Psoas muscle (tissue), 8 donors: ENCODE measurements around the gene CCDC183. TPM values are rescaled to one million over a fixed set of nuclear protein-coding genes. Genes with fewer than 3 reads are reported as not detected.

Experiments
- ATAC-seq, 4 donors: fragments of 200-7000 bp; cut with Tn5 transposase; one replicate each; pipeline ENCODE4 v1.9.1; 2020; ENCODE audit warnings: moderate library complexity in 3 of 4, mild to moderate bottlenecking in 2 of 4
- DNase-seq, 2 donors: peaks; one replicate each; pipeline ENCODE4 v3.0.0-alpha.2; 2020
- H3K27ac ChIP-seq: fragments of 200-600 bp; one replicate; pipeline ENCODE4 v1.8.0; 2022
- H3K27me3 ChIP-seq, 3 donors: fragments of 200-600 bp in 1 of 3; one replicate each; pipeline versions ENCODE4 v1.6.1 to v1.8.0; 2013 to 2022; ENCODE audit warnings: low read length in 2 of 3, mild to moderate bottlenecking in 2 of 3, moderate library complexity in 1 of 3; ENCODE audit not compliant: insufficient read depth in 3 of 3
- H3K36me3 ChIP-seq, 2 donors: fragments of 200-600 bp in 1 of 2; one replicate each; pipeline versions ENCODE4 v1.6.1 to v1.8.0; 2013 to 2022; ENCODE audit warnings: low read depth in 1 of 2, mild to moderate bottlenecking in 1 of 2, moderate library complexity in 1 of 2; ENCODE audit not compliant: insufficient read depth in 1 of 2
- H3K4me1 ChIP-seq: fragments of 200-600 bp; one replicate; pipeline ENCODE4 v1.8.0; 2022
- H3K4me3 ChIP-seq: fragments of 200-600 bp; one replicate; pipeline ENCODE4 v1.8.0; 2022; ENCODE audit warnings: mild to moderate bottlenecking
- H3K9me3 ChIP-seq: fragments of 200-600 bp; one replicate; pipeline ENCODE4 v1.8.0; 2022
- WGBS, 3 donors: extraction: QIAGEN DNeasy Blood & Tissue Kit; methylation state at CpG; one replicate each; pipeline versions ENCODE4 v1.1.6 to v1.1.7; 2013; 5-methylcytosine and 5-hydroxymethylcytosine counted together
- intact Hi-C, 2 donors: fragments of 100-400 bp; cut with DNase I; formaldehyde crosslinking; loops; one replicate each; pipeline versions ENCODE4 v1.11.0 to v1.14.2; 2022
- polyA plus RNA-seq, 3 donors: library from polyadenylated mRNA; stranded (reverse); fragments of 200-250 nt; gene quantifications; one replicate each; pipeline ENCODE4 v1.2.3, GENCODE V29; 2013
- total RNA-seq, 4 donors: library from RNA; stranded (reverse); fragmentation: NEBNext Ultra II Directional in 2 of 4; extraction: Animal tissue kit (Norgen Biotek cat#: 25700) in 2 of 4; gene quantifications; one replicate each; pipeline versions ENCODE4 v1.2.1 to v1.2.4, GENCODE V29; 2021 to 2023
- TF ChIP-seq, protein P1 (sequence below): fragments of 200-600 bp; IDR thresholded peaks from one replicate; pipeline ENCODE4 v1.8.0; 2022; ENCODE audit warnings: antibody characterized with exemption
- donor health status: healthy with polysubstance abuse.
- donor health status: DM: no; HTN: no; CAD: no; lungs with moderate emphysema.
- donor health status: Bipolar disorder and iron deficiency.
- donor health status: healthy.
- donor health status: DM: yes; HTN: yes; CAD: no.
- donor health status: DM: no; HTN: no; CAD: no.
- donor health status: DM: no; HTN: no; CAD: no.
- donor health status: DM: yes; HTN: yes; CAD: no.

The CCDC183 gene
- total and polyA plus RNA-seq, 7 donors: 0.03 to 0.08 TPM; not detected in 5

GRCh38 chr9:136856541-136857141 lies 60.5 kb downstream of the CCDC183 start:
- TF ChIP-seq, protein P1, sequence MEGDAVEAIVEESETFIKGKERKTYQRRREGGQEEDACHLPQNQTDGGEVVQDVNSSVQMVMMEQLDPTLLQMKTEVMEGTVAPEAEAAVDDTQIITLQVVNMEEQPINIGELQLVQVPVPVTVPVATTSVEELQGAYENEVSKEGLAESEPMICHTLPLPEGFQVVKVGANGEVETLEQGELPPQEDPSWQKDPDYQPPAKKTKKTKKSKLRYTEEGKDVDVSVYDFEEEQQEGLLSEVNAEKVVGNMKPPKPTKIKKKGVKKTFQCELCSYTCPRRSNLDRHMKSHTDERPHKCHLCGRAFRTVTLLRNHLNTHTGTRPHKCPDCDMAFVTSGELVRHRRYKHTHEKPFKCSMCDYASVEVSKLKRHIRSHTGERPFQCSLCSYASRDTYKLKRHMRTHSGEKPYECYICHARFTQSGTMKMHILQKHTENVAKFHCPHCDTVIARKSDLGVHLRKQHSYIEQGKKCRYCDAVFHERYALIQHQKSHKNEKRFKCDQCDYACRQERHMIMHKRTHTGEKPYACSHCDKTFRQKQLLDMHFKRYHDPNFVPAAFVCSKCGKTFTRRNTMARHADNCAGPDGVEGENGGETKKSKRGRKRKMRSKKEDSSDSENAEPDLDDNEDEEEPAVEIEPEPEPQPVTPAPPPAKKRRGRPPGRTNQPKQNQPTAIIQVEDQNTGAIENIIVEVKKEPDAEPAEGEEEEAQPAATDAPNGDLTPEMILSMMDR: no peak
- Histone ChIP-seq H3K4me3 (no peak overlapping the region), H3K27ac (no peak overlapping the region), H3K27me3 (no peaks in the 10 kb centered on the region), H3K36me3 (peaks cover 0 to 19% of the 10 kb centered on the region in 2 donors), H3K4me1 (peaks cover 20% of the 10 kb centered on the region), H3K9me3 (no peaks in the 10 kb centered on the region)
- peak in 1 of 2 donors; percentile 52 for DNase-seq
- intact Hi-C loops: no loop called here
- ATAC-seq: no peak
- WGBS, 3 donors: 76 to 83% (median 81%) methylated on average over 14 of the region's 14 CpGs

- TF ChIP-seq, protein P1: no peak
- Histone ChIP-seq H3K4me3 (no peak overlapping the region), H3K27ac (no peak overlapping the region), H3K4me1 (peaks cover 15% of the 10 kb centered on the region), H3K9me3 (no peaks in the 10 kb centered on the region), H3K27me3 (no peaks in the 10 kb centered on the region), H3K36me3 (peaks cover 0 to 19% of the 10 kb centered on the region in 2 donors)
- WGBS, 3 donors: 79 to 81% (median 80%) methylated on average over 16 to 19 of the region's 19 CpGs
- no peak for ATAC-seq
- no peak for DNase-seq
- intact Hi-C loops: no loop called here
Observed at GRCh38 chr9:136857166-136857565, 61.0 kb downstream of the CCDC183 start.

Other genes with a start within 250 kb of the CCDC183 start
- 10 to 100 TPM; 47.0 to 55.3 (median 48.8) TPM for gene EGFL7, start 133.4 kb upstream of the CCDC183 start, total RNA-seq
- 10 to 100 TPM; 34.7 to 73.4 (median 48.4) TPM for gene EGFL7, start 133.4 kb upstream of the CCDC183 start, polyA plus RNA-seq
- 10 to 100 TPM; 15.5 to 46.3 (median 31.5) TPM for gene AGPAT2, start 108.9 kb upstream of the CCDC183 start, total RNA-seq
- 10 to 100 TPM; 25.9 to 66.5 (median 46.8) TPM for gene AGPAT2, start 108.9 kb upstream of the CCDC183 start, polyA plus RNA-seq
- 1 to 10 TPM; 1.4 to 2.7 (median 2.3) TPM for gene DIPK1B, start 83.8 kb upstream of the CCDC183 start, total RNA-seq
- gene DIPK1B, start 83.8 kb upstream of the CCDC183 start, polyA plus RNA-seq: 1 to 10 TPM; 2.2 to 5.3 (median 3.5) TPM
- gene LCN10, start 53.4 kb upstream of the CCDC183 start, total RNA-seq: 1 to 10 TPM in 3 of 4 donors, not detected in 1; 3.2 to 4.9 (median 4.1) TPM
- gene LCN10, start 53.4 kb upstream of the CCDC183 start, polyA plus RNA-seq: 1 to 10 TPM; 3.0 to 4.6 (median 4.0) TPM
- gene LCN6, start 47.8 kb upstream of the CCDC183 start, total RNA-seq: 10 to 100 TPM in 1 of 4 donors, 1 to 10 TPM in 2, under 1 TPM in 1; 0.44 to 14.7 (median 5.5) TPM
- gene LCN6, start 47.8 kb upstream of the CCDC183 start, polyA plus RNA-seq: 10 to 100 TPM; 10.7 to 15.0 (median 10.8) TPM
- 1 to 10 TPM in 1 of 4 donors, under 1 TPM in 2, not detected in 1; 0.44 to 1.5 (median 0.50) TPM for gene LCN8, start 38.1 kb upstream of the CCDC183 start, total RNA-seq
- gene LCN8, start 38.1 kb upstream of the CCDC183 start, polyA plus RNA-seq: under 1 TPM in 2 of 3 donors, not detected in 1; 0.16 to 0.17 TPM
- under 1 TPM in 1 of 4 donors, not detected in 3; 0.22 TPM for gene LCN15, start 31.8 kb upstream of the CCDC183 start, total RNA-seq
- 1 to 10 TPM in 1 of 3 donors, under 1 TPM in 1, not detected in 1; 0.14 to 1.4 TPM for gene LCN15, start 31.8 kb upstream of the CCDC183 start, polyA plus RNA-seq
- 10 to 100 TPM; 32.0 to 49.1 (median 45.9) TPM for gene TMEM141, start 5.0 kb upstream of the CCDC183 start, total RNA-seq
- gene TMEM141, start 5.0 kb upstream of the CCDC183 start, polyA plus RNA-seq: 10 to 100 TPM; 49.3 to 89.1 (median 65.1) TPM
- 10 to 100 TPM; 74.4 to 90.5 (median 88.3) TPM for gene RABL6, start 11.6 kb downstream of the CCDC183 start, total RNA-seq
- 10 to 100 TPM; 73.0 to 82.5 (median 75.4) TPM for gene RABL6, start 11.6 kb downstream of the CCDC183 start, polyA plus RNA-seq
- gene AJM1, start 46.1 kb downstream of the CCDC183 start, total RNA-seq: 1 to 10 TPM; 1.3 to 4.9 (median 3.5) TPM
- gene AJM1, start 46.1 kb downstream of the CCDC183 start, polyA plus RNA-seq: 1 to 10 TPM; 1.6 to 2.0 (median 1.7) TPM
- 100 to 1,000 TPM; 154 to 272 (median 220) TPM for gene PHPT1, start 53.1 kb downstream of the CCDC183 start, total RNA-seq
- gene PHPT1, start 53.1 kb downstream of the CCDC183 start, polyA plus RNA-seq: 100 to 1,000 TPM; 228 to 295 (median 288) TPM
- gene MAMDC4, start 56.0 kb downstream of the CCDC183 start, total RNA-seq: 1 to 10 TPM; 1.7 to 4.7 (median 3.1) TPM
- gene MAMDC4, start 56.0 kb downstream of the CCDC183 start, polyA plus RNA-seq: 1 to 10 TPM; 2.1 to 7.9 (median 2.4) TPM
- 100 to 1,000 TPM; 254 to 371 (median 331) TPM for gene EDF1, start 70.0 kb downstream of the CCDC183 start, total RNA-seq
- 100 to 1,000 TPM; 241 to 534 (median 365) TPM for gene EDF1, start 70.0 kb downstream of the CCDC183 start, polyA plus RNA-seq
- gene TRAF2, start 90.2 kb downstream of the CCDC183 start, total RNA-seq: 10 to 100 TPM in 2 of 4 donors, 1 to 10 TPM in 2; 5.4 to 13.2 (median 9.4) TPM
- 10 to 100 TPM in 2 of 3 donors, 1 to 10 TPM in 1; 8.6 to 15.9 (median 11.1) TPM for gene TRAF2, start 90.2 kb downstream of the CCDC183 start, polyA plus RNA-seq
- gene FBXW5, start 148.4 kb downstream of the CCDC183 start, total RNA-seq: 100 to 1,000 TPM; 135 to 236 (median 171) TPM
- 100 to 1,000 TPM; 202 to 261 (median 213) TPM for gene FBXW5, start 148.4 kb downstream of the CCDC183 start, polyA plus RNA-seq
- 1 to 10 TPM; 1.7 to 7.9 (median 5.9) TPM for gene C8G, start 148.9 kb downstream of the CCDC183 start, total RNA-seq
- 1 to 10 TPM; 3.4 to 6.0 (median 4.5) TPM for gene C8G, start 148.9 kb downstream of the CCDC183 start, polyA plus RNA-seq
- 1 to 10 TPM in 1 of 4 donors, under 1 TPM in 2, not detected in 1; 0.38 to 1.5 (median 0.48) TPM for gene LCN12, start 155.9 kb downstream of the CCDC183 start, total RNA-seq
- under 1 TPM; 0.06 to 0.17 (median 0.13) TPM for gene LCN12, start 155.9 kb downstream of the CCDC183 start, polyA plus RNA-seq
- 100 to 1,000 TPM in 1 of 4 donors, 10 to 100 TPM in 3; 23.3 to 130 (median 74.3) TPM for gene PTGDS, start 181.2 kb downstream of the CCDC183 start, total RNA-seq
- 10 to 100 TPM; 29.9 to 37.9 (median 37.8) TPM for gene PTGDS, start 181.2 kb downstream of the CCDC183 start, polyA plus RNA-seq
- gene LCNL1, start 186.7 kb downstream of the CCDC183 start, total RNA-seq: under 1 TPM; 0.10 to 0.79 (median 0.38) TPM
- under 1 TPM; 0.04 to 0.14 (median 0.06) TPM for gene LCNL1, start 186.7 kb downstream of the CCDC183 start, polyA plus RNA-seq
- 10 to 100 TPM in 3 of 4 donors, 1 to 10 TPM in 1; 9.4 to 15.6 (median 12.4) TPM for gene PAXX, start 196.1 kb downstream of the CCDC183 start, total RNA-seq
- gene PAXX, start 196.1 kb downstream of the CCDC183 start, polyA plus RNA-seq: 10 to 100 TPM; 16.5 to 39.2 (median 25.2) TPM
- under 1 TPM in 3 of 4 donors, not detected in 1; 0.38 to 0.90 (median 0.54) TPM for gene CLIC3, start 200.2 kb downstream of the CCDC183 start, total RNA-seq
- gene CLIC3, start 200.2 kb downstream of the CCDC183 start, polyA plus RNA-seq: under 1 TPM; 0.55 to 0.94 (median 0.79) TPM
- 10 to 100 TPM; 12.2 to 23.5 (median 18.3) TPM for gene ABCA2, start 231.9 kb downstream of the CCDC183 start, total RNA-seq
- 10 to 100 TPM in 1 of 3 donors, 1 to 10 TPM in 2; 6.9 to 11.1 (median 8.5) TPM for gene ABCA2, start 231.9 kb downstream of the CCDC183 start, polyA plus RNA-seq
- gene FUT7, start 235.8 kb downstream of the CCDC183 start, total RNA-seq: under 1 TPM in 1 of 4 donors, not detected in 3; 0.08 TPM
- gene FUT7, start 235.8 kb downstream of the CCDC183 start, polyA plus RNA-seq: under 1 TPM in 2 of 3 donors, not detected in 1; 0.01 to 0.06 TPM
- 10 to 100 TPM; 17.3 to 32.1 (median 22.6) TPM for gene NPDC1, start 249.8 kb downstream of the CCDC183 start, total RNA-seq
- gene NPDC1, start 249.8 kb downstream of the CCDC183 start, polyA plus RNA-seq: 10 to 100 TPM; 14.8 to 23.2 (median 17.6) TPM